Activated CD4-positive, alpha-beta T cell treated with anti-CD3 and anti-CD28 coated beads for 24 hours (primary cell): Measurements from ENCODE around the gene REC114.
"Not testable (repeated sequence)": the region's sequence is repeated elsewhere in the genome, so short reads cannot be mapped to it uniquely, and the experiment has no call there.

Experiments used
- DNase-seq, 2 donors: peaks; one replicate each; pipeline ENCODE4 v3.0.0-alpha.2; 2020; ENCODE audit warnings: low read depth in 2 of 2

Gene REC114

GRCh38 chr15:73575636-73576247 lies 132.8 kb downstream of the REC114 start:
- no peak for DNase-seq

DNA sequence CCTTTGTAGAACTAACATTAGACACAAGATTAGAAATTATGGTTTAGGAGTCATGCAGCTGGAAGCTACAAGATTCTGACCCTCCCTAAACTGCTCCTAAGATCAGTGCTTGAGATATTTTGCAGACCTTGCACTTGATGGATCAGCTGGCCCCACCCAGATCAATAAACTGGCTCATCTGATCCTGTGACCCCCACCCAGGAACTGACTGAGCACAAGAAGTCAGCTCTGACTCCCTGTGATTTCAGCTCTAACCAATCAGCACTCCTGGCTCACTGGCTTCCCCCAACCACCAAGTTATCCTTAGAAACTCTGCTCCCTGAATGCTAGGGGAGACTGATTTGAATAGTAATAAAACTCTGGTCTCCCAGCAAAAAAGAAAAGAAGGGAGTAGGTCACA lies 134.6 kb downstream of the REC114 start:
- not testable (repeated sequence) for DNase-seq

DNA sequence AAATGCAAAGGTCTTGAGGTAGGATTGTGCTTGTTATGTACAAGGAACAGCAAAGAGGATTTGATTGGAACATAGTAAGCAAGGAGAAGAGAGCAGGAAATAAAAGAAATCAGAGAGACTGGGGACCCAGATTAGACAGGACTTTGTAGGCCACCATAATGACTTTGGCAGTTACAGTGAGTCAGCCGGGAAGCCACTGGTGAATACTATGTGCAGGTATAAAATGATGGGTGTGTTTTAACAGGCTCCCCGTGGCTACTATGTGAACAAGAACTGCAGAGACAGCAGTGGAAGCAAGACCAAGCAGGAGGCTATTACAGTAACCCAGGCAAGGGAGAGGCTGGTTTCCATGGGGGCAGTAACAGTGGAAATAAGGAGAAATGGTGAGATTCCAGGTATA lies 135.1 kb downstream of the REC114 start:
- no peak for DNase-seq

DNA sequence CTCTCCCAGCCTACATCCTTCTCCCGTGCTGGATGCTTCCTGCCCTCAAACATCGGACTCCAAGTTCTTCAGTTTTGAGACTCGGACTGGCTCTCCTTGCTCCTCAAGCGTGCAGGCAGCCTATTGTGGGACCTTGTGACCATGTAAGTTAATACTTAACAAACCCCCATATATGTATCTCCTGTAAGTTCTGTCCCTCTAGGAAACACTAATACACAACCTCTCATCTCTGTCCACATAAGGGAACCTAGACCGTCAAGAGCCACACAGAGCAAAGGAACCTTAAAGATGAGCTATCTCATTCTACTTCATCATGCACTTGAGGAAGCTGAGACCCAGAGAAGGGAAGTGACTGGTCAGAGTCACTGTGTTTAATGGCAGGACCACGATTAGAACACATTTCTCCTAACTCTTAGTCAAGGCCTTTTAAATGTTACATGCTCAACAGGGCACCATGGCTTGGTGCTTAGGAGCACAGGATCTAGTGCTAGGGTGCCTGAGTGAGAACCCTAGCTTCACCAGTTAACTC lies 140.0 kb downstream of the REC114 start:
- DNase-seq, result no peak

GRCh38 chr15:73583544-73583943 lies 140.6 kb downstream of the REC114 start:
- no peak for DNase-seq

DNA sequence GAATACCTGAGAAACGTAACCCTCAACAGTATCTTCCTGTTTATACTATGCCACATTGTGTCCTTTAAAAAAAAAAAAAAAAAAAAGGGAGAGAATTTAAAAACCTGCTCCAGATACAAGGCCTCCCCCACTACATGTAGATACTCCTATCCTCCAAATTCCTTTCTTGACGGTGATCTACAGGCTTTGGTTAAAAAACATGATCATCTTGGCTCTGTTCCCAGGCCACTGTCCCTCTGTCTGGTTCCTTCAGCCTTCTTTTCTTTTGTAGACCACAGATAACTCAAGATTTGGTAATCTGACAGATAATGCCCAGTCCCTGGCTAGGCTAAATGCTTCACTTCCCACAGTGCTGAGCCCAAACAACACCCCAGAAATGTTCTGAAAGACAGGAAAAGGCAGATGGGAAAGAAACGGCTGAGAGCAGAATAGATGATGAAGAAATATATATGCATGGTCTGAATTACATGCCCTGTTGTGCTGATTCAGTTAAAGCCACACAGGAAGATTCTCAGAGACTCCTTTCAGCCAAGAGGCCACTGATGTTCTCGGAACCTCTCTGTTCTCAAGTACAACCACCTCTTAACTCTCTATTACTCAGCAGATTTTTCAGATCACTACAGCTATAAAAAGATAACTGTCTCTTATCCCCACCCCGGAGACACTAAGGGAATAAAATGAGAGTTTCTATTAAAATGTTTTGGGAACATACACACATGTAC lies 141.9 kb downstream of the REC114 start:
- no peak for DNase-seq

DNA sequence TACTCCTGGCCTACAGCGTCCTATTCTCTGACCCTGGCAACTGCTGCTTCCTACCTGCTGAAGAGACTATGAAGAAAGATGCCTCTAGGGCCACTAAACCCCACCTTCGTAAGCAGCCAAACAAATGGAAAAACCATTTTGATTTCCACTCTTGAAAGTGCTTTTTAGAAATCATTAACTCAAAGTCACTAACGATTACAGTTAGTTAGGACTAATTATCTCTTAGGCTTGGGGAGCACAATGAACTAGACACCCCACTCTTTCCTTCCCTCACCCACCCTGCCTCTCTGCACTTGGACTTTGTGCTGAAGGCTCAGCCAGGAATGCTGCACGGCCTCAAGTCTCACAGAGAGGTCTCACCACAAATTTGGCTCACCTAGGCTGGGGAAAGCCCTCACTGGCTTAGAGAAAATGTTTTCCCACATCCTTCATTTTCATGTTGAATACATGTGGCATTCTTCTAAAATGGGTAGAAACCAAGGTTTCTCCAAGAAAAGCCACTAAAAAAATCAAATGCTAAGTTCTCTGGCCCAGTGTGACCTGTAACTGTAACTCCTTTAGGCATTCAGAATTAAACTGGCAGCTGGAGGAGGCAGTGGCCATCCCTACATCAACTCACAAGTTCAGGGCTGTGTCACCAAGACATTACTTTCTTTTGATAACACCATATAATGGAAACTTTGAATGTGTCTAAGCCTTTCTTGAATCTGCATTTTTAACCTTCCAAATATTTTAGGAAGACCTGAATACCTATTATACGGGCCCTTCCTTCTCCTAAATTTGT lies 143.1 kb downstream of the REC114 start:
- no peak for DNase-seq

GRCh38 chr15:73589766-73590165 lies 146.8 kb downstream of the REC114 start:
- no peak for DNase-seq

- no peak for DNase-seq
Observed at GRCh38 chr15:73590263-73590662, 147.3 kb downstream of the REC114 start.

DNA sequence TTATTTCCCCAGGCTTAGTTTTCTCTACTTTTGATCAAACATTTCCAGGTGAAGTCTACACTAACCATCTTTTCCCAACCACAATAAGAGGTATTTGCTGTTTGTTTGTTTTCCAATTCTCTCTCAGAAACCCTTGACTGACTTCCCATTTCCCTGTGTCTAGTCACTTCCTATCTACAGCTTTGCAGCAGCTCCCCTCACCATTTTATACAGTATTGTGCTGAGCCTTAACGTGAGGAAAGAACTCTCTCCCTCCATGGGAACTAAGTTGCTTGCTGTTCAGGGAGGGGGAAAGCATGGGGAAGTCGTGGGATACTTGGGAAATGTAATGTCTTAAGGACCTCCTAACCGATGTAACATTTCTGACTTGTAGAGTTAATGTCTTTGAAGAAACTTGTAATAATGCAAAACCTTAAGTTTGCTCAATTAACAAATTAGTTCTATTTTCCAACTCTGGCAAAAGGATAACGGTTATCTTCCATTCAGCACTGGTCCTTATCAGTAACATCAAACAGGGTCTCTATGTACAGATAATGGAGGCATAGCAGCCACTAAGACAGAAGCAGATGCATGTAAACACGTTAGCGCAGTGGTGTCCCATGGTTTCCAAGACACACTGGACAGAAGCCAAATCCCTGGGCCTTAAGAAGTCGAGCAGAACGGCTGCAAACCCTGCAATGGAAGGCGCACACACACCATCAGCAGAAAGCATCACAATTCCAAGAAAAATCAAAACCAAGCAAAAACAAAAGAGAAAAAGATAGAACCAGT lies 150.5 kb downstream of the REC114 start:
- no peak for DNase-seq

DNA sequence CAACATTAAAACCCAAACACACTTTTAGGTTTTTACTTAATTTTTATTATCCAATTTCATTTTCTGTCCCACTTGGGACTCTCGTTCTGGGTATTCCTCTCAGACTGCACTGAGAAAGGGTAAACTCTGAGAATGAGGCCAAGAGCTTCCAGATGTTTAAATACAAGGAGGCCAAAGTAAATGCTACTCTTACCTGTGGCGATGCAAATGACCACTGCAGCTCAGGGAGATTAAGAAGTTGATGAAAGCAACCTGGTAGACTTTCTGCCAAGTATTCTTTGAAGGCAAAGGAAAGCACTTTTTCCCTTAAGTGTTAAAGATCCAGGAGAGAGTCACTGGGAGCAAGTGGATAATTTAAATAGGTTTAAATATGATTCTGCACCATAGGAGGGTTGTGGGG lies 151.1 kb downstream of the REC114 start:
- DNase-seq, result no peak

GRCh38 chr15:73596174-73596573 lies 153.2 kb downstream of the REC114 start:
- no peak for DNase-seq

GRCh38 chr15:73597036-73597638 lies 154.2 kb downstream of the REC114 start:
- DNase-seq, result no peak

GRCh38 chr15:73598530-73599160 lies 155.7 kb downstream of the REC114 start:
- DNase-seq, result no peak

DNA sequence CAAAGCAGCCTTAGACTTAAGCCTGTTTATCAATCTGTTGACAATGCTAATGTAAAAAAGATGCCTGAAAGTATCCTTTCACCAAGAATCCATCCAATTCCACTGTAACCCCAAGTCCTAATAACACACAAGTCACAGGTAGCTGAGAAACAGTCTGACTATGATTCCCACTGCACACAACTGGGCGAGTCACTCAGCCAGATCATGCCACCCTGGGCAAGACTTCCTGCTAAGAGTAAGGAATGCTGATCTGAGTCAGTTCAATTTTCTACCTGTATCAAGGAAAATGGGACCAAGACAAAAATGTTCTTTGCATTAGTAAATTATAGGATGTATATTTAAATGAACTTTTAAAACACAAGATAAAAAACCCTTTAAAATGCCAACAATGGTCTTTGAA lies 157.0 kb downstream of the REC114 start:
- no peak for DNase-seq

DNA sequence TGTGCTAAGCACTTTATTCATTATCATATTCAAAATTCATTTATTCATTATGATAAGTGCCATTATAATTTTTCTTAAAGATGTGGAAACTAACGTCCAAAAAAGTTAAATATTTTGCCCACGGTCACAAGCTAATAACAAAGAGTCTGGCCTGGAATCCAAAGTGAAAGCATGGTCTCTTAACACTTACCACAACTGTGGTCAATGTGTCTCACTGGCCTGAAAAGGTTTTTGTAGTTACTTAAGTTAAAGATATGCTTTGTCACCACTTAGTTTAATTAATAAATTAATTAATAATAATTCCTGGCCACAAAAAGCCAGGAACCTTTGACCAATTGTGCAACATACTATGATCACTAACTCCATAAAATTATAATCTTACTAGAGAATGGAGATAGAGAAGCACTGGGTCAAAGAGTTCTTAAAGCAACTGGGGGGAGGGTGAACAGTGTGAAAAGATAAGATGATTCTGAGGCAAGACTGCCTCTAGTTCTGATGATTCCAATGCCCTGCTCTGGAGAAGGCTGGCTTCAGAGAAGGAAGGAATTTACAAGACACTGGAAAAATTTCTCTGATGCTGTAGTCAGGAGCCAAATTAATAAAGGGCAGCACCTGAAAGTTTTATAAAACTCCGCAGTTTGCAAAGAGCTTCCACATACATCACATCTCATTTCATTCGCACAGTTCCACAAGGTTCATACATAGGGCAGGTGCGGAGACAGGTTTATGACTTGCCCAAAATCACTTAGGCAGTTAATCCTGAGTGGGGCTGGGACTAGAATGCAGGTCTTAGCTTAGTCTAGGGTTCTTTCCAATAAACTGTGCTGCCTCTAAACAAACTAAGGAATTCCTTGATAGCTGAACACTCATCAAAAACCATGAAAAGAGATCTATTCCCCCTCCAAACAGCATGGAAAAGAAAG lies 157.7 kb downstream of the REC114 start:
- no peak for DNase-seq

DNA sequence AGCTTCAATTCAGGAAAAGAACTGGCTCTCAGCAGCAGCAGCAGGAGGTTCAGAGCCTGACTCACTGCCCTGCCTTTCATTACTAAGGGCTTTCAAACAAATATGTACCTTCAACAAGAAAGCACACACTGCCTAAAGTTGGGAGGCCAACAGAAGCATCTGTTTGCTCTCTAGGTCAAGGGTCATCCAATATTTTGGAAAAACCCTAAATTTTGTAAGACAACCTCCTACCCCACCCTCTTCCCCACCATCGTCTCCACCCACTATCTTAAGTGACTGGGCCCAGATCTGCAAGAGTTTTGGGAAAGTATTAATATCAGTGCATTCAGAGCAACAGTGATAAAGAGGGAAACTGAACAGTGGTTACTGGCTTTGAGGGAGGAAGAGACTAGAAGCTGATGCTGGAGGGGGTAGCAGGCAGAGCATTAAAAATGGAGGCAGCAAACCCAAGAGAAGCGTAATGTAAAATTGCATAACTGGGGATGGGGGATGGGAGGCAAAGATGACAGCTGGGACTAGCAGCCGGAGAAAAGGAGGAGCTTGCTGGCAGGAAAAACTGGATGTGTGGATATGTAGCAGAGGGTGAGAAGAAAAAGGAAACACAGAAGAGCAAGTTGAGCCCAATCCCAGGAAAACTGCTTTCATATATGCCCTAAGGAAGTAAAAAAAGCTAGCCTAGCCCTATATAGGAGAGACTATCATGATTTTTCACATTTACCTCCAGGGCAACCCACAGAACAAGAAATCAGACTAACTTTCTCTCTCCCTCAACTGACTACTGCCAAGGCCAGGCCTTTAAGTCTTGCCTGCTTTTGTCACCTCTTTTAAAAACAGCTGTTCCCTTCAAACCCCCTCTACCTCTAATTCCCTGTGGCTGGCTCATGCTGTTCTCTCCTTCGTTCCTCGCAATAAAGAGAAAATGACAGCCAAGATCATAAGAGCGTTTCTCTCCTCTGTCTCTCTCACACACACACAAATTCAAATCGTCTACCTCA lies 158.8 kb downstream of the REC114 start:
- no peak for DNase-seq

DNA sequence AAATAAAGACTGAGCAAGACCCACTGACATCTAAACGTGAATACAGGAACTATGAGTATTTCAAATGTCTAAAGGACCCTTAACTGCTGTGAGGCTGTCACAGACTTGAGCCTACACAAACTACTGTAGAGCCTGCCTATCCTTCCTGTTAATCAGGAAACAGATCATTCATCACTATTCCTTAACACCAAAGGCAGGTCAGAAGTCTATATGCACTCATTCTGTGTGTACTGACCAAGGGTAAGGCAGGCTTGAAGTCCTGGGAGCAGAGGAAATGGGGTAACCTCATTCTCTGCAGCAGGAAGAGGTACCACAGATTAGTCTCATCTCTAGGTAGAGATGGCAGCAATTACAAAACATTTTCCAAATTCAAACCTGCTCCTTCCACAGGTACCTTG lies 159.5 kb downstream of the REC114 start:
- DNase-seq, result no peak

DNA sequence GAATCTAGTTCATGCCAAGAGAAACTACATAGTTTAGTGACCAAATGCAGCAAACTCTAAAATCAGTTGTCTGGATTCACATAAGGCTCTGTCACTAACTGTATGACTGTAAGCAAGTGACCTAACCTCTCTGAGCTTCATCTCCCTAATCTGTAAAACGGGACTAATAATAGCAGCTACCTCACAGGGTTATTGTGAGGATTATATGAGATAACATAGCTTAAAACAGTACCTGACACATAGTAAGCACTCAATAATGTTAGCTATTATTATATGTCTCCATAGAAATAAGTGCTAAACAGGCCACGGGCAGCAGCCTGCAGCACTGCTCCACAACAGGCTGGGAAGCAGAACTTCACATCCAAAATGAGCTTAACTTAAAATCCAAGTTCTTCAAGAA lies 160.0 kb downstream of the REC114 start:
- DNase-seq, result no peak
